Stimulated activated naive CD8-positive, alpha-beta T cell treated with anti-CD3 and anti-CD28 coated beads, Interleukin-15, Interleukin-2, amounts not matched to agents 100 U/mL and 50 U/mL, for 24 hours (primary cell): ENCODE results near the gene PTPRN2.

ENCODE experiments used
- ATAC-seq: fragments of 150-1000 bp; cut with Tn5 transposase; one replicate; pipeline ENCODE4 v1.10.0; 2021
- DNase-seq: peaks from one replicate; pipeline ENCODE4 v3.0.0; 2021

The PTPRN2 gene

GRCh38 chr7:158251061-158251965, 336.3 kb downstream of the PTPRN2 start:
- DNase-seq (no peak), ATAC-seq (no peak)

DNA sequence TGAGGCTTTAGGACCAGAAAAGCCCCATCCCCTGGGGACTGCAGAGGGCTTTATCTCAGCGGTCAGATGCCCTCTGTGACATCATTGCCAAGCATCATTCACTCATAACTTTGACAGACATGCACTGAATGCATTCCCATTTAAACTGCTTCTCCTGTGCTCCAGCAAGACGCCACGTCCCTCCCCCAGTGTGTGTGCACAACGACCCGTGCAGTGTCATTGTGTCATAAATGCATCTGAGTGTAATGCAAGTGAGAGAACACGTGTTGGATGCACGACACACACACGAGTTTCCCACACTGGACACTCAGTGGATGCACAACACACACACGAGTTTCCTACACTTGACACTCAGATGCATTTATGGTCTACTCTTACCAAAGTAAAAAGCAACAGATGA, 337.9 kb downstream of the PTPRN2 start:
- no peak for DNase-seq
- no peak for ATAC-seq

GRCh38 chr7:158248816-158249215, 338.8 kb downstream of the PTPRN2 start:
- DNase-seq (no peak), ATAC-seq (no peak)

DNA sequence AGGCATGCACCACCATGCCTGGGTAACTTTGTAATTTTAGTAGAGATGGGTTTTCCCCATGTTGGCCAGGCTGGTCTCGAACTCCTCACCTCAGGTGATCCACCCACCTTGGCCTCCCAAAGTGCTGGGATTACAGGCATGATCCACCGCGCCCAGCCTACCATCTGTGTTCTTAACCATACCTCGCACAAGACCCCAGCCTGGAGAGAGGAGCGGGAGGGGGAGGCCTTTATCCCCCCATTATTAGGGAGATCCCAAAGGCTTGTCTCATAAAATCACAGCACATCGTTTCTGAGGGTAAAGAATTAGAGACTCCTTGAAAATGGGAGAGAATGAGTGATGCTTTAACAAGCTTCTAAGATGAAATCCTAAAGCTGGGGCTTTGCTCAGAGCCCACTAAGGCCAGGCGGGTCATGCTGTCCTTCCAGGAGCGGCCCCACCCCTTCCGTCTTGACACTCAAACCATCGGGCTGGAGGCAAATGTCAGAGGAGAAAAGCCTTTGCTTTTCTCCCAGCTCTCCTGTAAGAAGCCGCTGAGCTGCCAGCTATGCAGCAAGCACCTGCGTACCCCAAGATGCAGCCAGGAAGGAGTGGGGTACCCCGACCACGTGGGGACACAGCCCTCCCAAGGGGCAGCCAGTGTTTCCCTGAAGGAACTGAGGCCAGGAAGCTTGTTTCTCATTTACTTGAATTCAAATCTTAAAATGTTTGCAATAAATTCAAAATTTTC, 339.7 kb downstream of the PTPRN2 start:
- DNase-seq (no peak), ATAC-seq (no peak)

DNA sequence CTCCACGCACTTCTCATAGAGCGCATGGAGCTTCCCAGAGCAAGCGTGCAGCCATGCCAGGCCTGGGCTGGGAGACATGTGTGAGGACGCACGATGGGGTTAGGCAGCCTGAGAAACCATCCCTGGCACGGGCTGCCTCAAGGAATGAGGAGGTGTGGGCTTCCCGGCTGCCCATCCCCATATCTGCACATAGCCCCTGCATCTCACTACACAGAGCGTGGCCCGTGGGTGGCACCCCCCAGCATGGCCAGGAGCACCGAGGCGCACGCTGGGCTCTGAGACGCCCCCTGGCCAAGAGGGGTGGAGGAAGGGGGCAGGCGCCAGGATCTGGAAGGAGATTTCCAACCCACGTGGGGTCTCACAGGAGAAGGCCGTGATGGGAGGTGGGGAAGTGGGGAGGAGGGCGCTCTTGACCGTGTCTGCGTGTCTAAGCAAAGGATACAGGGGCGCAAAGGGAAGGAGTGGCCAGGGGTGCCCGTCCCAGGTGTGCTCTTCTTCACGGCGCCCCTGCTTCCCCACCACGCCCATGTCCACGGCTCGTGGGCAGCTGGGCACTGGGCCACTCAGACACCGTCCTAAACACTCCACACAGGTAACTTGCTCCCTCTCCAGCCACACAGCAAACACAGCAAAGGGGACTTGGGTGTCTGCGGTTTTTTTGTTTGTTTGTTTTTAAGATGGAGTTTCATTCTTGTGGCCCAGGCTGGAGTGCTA, 340.5 kb downstream of the PTPRN2 start:
- no peak for DNase-seq
- ATAC-seq: no peak

GRCh38 chr7:158246272-158246959, 341.2 kb downstream of the PTPRN2 start:
- no peak for ATAC-seq
- DNase-seq: no peak

- ATAC-seq (no peak), DNase-seq (no peak)
These were observed 341.9 kb downstream of the PTPRN2 start for GRCh38 chr7:158245724-158246041.

GRCh38 chr7:158244873-158245723, 342.5 kb downstream of the PTPRN2 start:
- ATAC-seq: no peak
- no peak for DNase-seq

GRCh38 chr7:158244430-158244829, 343.2 kb downstream of the PTPRN2 start:
- no peak for DNase-seq

DNA sequence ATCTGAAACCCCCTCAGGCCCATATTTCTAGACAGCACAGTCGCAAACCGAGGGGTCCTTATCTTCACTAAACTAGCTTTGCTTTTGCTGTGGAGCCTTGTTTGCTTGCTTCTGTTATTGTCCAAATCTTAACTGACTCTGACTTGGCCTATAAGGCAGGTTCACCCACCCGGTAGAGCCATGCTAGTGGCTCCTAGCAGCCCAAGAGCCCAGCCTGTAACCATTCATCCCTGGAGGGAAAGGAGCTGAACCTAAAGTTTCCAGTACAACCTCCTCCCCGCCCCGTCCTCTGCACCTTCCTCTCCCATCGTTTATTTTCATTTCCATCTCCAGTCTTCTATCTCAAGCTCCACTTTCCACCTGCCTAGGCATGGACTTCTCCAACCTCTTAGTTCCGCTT, 345.7 kb downstream of the PTPRN2 start:
- DNase-seq (no peak), ATAC-seq (no peak)

More at GRCh38 chr7:158244430-158244829, 343.2 kb downstream of the PTPRN2 start:
- ATAC-seq: no peak

- DNase-seq (no peak), ATAC-seq (no peak)
These were observed 346.8 kb downstream of the PTPRN2 start for GRCh38 chr7:158240801-158241200.

- DNase-seq: no peak
- no peak for ATAC-seq
These were observed 348.2 kb downstream of the PTPRN2 start for GRCh38 chr7:158239290-158239981.

GRCh38 chr7:158238616-158239289, 348.9 kb downstream of the PTPRN2 start:
- no peak for ATAC-seq
- no peak for DNase-seq

DNA sequence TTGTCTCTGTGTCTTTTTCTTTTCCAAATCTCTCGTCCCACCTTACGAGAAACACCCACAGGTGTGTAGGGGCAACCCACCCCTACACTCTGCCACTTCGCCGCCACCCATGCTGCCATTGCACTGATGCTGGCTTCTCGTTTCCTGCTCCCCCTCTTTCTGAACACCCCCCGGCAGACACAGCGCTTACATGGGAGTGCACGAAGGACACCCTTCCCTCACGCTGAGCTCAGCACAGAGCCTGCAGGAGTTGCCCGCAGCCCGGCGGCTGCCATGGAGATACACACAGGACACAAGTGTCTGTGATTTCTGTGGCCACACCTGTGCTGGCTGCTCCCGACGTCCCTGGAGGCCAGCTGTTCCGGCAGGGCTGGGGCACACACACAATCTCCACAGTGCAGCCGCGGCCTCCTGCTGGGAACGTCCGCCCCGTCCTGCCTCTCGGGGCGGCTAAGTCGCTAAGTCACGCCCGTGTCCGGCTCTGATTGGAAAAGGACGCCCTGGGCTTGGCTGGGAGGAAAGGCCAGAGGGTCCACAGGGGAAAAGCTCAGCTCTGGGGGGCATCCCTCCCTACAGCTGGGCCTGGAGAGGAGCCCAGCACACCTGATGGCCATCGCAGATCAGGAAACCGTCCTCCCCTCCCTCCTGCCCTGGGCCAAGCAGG, 349.8 kb downstream of the PTPRN2 start:
- ATAC-seq (no peak), DNase-seq (no peak)

DNA sequence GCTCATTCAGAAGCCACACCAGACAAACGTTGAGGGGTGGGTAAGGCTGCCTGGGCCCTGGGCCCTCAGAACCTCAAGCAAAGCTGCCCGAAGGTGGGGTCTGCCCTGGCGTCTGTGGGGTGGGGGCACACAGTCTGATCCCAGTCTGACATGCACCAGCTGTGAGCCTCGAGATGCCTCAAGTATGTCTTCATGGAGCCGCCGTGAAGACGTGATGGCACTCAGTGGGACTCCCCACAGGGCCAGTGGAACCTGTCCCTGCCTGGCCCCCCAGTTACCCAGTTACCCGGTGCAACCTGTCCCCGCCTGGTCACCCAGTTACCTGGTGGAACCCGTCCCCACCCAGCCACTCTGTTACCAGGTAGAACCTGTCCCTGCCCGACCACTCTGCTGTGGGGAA, 351.2 kb downstream of the PTPRN2 start:
- ATAC-seq (no peak), DNase-seq (no peak)

DNA sequence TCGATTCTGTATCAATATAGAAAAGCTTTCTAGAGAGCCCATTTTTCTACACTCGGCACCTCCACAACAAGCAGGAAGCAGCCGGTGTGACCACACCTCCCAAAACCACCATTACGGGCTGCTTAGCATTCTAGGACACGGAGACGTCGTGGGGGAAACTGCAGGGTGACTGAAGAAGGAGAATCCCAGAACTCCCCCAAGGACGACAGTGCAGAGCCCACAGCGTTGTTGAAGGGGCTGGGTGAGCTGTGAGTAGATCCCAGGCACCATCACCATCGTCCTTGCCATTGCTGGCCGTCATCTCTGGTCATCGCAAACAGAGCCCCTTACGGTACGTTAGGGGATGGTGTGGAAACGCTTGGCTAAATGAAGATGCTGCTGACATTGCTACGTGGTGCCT, 351.8 kb downstream of the PTPRN2 start:
- ATAC-seq: no peak
- no peak for DNase-seq

GRCh38 chr7:158229945-158230344, 357.7 kb downstream of the PTPRN2 start:
- no peak for DNase-seq
- no peak for ATAC-seq

- DNase-seq (no peak), ATAC-seq (no peak)
These were observed 358.6 kb downstream of the PTPRN2 start for GRCh38 chr7:158228986-158229385.

DNA sequence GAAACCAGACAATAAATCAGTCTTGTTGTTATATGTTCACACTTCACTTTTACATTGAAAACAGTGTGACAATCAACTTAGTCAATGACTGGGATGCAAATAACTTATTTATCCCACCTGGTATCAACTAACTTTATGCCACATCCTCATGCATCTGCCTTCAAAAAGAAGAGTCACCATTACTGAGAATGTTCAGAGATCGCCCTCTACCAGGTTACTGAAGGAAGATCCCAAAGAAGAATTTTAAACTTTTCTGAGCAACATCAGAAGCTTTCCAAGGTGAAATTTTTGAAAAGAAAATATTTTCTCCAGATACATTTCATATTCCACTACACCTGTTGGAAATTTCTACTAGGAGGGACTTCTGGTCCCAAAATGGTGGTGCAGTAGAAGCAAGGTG, 359.5 kb downstream of the PTPRN2 start:
- ATAC-seq: no peak
- no peak for DNase-seq
